T-helper 2 cell (primary cell): ENCODE measurements around the gene CENPP.
A peak's percentile ranks its signal among the peaks of the same experiment; 100 is the strongest.
"Not testable (repeated sequence)": the region's sequence is repeated elsewhere in the genome, so short reads cannot be mapped to it uniquely, and the experiment has no call there.

Experiments used
- DNase-seq, 5 experiments: peaks; one replicate each; pipeline versions ENCODE4 v3.0.0 to v3.0.0-alpha.2; 2012 to 2022

Gene CENPP

DNA sequence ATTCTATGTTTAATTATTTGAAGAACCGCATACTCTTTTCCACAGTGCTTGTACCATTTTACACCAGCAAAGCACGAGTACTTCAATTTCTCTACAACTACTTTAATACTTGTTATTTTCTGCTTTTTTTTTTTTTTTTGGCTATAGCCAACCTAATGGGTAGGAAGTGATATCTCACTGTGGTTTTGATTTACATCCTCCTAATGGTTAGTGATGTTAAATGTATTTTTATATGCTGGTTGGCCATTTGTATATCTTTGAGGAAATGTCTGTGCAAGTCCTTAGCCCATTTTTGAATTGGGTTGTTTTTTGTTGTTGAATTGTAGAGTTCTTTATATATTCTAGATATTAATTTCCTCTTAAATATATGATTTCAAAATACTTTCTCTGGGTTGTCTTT is 56.0 kb downstream of the CENPP start:
- DNase-seq, result no peak

DNA sequence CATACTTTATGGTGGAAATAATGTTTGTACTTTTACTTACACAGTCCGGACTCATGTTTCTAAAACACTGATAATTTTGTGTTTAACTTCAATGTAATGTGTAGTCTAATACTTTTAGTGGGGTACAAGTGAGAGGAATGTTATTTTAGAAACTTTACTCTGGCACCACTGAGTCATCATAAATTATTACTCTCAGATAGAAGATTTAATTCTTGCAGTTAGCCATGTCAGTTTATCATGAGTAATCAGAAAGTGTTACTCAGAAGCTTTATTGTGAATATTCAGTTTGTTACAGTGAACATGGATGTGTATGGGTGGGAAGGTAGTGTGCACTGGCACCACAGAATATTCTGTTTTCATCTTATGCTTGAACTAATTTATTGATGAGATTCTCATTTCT is 58.6 kb downstream of the CENPP start:
- no peak for DNase-seq

DNA sequence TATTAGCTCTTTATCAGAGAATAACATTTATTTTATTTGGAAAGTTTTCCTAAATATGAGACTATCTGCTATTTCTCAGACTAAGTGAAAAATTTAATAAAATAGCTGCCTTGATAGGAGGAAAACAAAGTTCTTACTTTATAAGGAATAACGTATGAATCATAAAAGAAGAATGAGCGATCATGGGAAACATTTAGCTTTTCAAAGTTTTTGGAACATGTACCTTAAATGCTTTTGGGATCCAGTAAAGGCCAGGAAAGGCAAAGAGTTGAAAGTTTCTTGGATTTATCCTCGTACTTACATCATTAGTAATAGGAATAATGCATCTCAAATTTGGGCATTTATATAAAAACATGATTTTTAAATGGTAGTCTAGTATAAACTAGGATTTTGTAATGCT is 59.2 kb downstream of the CENPP start:
- DNase-seq, result no peak

DNA sequence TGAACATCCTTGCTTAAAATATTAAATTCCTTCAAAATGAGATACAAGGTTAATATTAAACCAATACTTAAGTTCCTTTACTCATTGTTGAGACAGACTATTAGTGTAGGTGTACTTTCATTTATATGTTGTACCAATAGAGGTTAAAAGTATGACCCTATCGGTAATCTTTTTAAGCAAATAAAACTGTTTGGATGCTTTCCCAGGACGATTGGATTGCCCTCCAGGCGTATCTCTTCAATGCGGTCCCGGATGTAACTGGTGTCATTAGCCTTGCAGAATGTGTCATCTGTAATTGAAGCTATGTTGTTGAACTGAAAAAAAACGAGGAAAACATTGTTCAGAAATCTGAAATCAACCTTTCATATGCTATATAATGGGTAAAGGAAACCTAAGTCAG is 59.7 kb downstream of the CENPP start:
- no peak for DNase-seq

DNA sequence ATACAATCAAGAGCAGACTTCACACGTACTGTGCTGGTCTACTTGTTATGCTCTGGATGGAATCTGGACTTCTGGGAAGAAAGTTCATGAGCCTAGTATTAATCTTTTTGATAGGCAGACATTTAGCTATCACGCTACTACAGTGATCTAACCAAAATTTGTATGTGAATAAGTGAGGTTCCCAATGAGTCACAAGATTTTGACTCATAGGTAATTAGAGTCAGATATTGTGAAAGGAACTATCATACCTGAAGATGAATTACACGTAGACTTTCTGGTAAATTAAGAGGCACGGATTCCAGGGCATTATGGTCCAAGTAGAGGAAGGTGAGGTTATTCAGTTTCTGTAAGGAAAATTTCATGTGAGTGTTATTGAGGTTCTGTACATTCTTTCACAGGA is 60.2 kb downstream of the CENPP start:
- no peak for DNase-seq

DNA sequence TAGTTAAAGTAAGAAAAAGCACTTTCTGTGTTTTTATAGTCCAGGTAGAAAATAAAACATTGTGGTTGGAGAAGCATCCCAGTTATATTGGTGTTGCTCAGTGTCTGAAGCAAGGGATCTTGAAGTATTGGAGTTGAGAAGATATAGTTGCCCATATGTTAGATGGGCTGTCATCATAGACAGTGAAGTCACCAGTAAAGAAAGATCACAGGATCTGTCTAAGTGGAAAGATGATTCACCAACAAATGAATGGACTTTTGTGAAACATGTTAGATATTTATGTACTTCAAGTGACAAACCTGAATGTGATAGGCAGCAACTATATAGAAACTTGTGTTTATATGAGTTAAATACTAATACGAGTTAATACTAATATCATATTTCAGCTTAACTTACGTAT is 66.9 kb downstream of the CENPP start:
- DNase-seq, result no peak

DNA sequence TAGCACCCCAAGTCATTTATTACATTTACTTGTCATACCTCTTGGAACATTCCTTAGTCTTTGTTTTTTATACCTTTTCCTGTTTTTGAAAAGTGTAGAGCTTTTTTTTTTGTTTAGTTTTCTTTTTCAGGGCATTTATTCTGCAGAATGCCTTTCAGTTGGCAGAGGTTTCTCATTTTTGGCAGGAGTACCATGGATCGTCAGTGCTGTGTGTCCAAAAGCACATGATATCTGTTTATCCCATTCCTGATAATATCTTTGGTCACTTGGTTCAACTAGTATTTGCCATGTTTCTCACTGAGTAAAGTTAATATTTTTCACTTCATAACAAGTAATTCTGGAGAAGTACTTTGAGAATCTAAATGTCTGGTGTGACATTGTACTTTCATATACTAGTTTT is 67.9 kb downstream of the CENPP start:
- DNase-seq, result no peak

DNA sequence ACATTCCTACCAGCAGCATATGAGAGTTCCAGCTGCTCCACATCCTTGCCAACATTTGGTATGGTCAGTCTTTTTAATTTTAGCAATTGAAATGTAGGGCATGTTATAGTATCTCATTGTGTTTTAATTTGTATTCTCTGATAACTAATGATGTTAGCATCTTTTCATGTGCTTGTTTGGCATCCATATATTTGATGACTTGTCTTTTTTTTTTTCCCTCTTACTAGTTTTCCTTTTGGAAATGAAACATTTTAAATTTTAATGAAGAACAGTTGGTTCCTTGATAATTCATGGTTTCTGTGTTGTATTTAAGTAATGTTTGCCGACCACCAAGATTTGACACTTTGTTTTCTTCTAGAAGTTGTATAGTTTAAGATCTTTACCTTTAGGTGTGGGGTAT is 69.9 kb downstream of the CENPP start:
- DNase-seq, result no peak

DNA sequence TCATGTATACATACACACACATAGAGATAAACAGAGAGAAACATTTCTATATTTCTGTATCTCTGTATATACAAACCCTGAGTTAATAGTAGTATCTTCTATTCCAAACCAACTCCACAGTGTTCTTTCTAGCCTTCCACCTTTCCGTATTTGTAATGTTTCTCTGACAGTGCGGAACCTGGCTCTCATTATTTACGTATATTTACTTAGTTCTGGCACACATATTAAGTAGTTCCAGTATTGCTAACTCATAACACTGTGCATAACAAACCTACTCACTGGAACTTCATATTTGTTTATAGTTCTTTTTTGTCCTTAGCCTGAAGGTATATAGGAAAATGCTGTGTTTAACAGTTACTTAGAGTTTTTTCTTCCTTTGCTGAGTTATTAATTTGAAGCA is 72.1 kb downstream of the CENPP start:
- no peak for DNase-seq

DNA sequence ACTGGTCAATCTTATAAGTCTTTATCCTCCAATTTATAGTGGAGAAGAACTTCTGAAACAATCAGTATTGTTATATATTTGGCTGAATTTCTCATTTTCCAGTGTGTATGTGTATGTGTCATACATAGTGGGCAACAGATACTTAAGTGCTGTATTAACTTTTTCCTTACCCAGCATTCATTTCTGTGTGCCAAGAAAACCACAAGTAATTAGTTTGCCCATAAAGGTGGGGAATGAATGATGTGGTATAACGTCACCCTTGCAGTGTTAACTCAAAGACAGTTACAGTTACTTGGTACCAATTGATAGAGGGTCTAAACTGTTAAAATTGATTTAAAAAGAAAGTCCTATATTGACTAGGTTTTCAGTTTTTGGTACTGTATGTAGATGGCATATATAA is 76.6 kb downstream of the CENPP start:
- no peak for DNase-seq

DNA sequence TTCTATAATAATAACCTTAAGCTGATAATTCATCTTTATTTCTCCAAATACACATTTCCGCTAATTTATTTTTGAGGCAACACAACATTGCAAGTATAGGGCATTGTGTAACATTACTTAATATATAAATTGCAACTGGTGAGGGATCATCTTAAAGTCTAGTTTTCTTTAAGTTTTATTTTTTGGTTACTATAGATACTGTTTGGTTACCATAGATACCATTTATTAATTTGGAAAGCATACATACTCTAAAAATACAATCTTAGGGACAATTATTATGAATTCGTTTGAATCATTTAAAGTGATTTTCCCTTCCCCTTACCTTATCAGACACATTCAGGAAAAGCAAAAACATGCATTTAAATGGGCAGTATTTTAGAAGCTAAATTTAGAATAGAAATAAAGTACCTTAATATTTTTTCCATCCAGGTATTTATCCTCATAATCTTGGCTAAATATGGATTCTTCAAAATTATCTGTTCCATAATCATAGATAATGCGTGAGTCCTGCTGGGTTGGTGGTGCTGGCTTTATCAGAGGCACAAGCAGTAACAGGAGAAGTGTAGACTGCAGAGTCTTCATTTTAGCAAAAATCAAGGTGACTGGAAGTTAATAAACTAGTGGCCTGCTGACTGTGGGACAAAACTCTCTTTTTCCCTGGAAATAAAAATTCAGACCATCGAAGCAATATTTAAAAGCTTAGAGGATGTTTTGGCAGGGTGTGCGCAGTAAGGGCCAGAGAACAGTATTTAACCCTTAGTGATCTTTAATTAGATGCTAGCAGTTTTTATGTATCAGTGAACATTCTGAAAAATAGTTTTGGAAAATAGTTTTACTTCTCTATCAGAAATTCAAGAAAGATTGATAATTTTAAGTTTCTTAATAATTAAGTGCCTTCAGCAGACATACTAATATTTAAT is 77.3 kb downstream of the CENPP start:
- DNase-seq, result no peak

DNA sequence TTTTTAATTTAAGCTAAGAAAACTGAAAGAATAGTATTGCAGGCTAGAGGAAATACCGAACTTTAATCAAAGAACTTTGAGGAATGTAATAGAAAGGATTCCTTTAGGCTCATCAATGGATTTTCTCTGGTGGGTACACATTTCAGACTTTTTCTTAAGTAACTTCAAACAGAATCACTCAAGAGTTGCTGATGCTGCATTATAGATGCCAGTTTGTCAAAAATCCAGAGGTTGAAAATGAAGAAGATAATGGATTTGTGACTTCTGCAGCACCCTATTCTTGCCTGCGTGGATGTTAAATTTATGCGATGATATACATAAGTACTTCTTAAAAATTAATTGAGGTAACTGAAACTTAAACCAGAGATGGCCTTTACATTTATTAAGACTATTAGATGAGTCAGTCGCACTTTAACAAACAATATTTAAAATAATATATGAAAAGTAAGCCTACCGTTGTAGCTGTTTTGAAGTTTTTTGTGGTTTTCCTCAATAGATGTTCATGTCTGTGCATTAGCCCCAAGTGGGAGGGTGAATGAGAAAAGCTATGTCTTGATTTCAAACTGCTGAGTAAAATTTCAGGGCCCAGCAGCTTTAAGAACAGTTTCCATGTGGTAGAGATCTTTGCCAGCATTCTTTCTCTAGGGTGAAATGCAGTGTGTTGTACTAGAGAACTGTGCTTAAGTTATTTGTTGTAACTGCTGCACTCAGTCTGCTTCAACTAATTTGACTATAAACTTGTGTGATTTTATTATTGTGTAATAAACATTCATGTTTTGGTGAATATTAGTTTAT is 78.5 kb downstream of the CENPP start, which contains the start of gene OGN:
Gene OGN, minus strand, starts transcription at position 537 of the 795 bp plus-strand sequence. CDS start 1,171 bp downstream, outside the sequence.
- DNase-seq, result peak in 1 of 5 experiments; percentile 10

DNA sequence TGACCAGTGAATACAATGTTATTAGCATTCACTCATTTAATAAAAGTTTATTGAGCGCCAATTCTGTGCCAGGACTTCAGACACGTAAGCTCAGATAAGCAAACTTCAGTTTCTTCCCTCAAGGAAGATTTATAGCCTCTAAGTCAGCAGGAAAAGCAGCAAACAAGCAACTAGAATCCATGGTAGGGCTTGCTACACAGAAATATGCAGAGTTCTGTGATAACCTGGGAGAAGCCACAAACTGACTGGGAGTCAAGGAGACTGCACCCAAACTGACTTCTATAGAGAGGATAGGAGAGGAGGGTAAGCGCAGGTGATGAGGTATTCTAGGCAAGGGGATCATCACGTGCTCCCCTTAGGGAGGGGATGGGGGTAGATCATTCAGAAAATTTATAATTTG is 80.1 kb downstream of the CENPP start:
- no peak for DNase-seq

DNA sequence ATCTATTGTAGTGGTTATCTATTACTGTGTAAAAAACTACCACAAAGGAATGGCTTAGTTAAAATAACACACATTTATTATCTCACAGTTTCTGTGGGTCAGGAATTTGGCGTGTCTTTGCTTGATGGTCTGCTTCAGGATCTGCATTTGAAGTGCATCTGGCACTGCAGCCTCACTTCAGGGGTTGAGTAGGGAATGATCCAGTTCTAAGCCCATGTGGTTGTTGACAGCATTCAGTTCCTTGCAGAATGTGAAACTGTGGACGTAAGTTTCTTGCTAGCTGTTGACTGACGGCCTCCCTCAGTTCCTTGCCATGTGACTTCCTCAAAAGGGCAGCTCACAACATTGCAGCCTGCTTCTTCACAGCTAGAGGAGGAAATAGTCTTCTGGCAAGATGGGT is 80.7 kb downstream of the CENPP start:
- peak in 3 of 5 experiments; percentile 2 to 81 (median 9) for DNase-seq

DNA sequence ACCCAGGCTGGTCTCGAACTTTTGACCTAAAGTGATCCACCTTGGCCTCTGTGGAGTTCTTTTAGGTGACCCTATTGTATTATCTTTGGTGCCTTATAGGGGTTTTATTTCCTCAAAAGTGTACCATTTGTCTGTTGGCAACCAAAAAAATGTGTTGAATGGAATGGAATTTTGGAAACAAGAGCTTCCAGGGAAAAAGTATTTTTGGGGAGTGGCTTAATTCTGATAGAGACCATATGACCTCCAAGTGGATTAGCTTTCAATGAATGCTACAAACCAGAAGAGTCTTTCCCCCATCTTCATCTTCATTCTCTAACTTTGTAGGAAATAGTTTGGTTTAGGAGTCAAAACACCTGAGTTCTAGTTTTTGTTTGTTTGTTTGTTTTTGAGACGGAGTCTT is 82.1 kb downstream of the CENPP start:
- no peak for DNase-seq

DNA sequence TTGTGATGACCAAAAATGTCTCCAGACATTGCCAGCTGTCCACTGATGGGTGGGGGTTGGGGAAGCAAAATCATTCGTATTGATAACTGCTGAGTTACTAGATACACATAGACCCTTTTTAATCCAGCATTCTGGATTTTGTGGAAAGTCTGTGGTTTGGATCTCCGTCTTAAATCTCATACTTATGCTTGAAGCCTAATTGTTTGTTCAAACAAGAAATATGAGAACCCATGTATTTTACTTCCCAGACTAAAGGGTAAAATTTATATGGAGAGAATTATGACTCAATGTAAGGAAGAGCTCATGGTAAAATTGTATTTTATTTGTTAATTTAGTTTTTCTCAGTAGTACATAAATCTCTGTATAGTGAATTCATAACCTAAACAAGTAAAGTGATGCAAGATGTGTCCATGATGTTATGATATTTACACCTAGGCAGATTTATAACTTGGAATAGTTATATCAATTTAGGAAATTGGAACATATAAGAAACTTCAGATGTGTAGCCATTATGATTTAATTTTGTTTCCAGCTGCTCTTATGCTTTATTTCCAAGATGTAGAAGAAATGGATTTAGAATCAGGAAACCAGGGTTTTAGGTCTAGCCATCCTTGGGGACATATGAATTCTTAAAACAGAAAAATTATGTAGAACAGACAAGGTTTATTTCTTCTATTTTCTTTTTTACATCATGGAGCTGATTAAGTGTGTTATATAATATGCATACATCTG is 83.2 kb downstream of the CENPP start:
- no peak for DNase-seq

DNA sequence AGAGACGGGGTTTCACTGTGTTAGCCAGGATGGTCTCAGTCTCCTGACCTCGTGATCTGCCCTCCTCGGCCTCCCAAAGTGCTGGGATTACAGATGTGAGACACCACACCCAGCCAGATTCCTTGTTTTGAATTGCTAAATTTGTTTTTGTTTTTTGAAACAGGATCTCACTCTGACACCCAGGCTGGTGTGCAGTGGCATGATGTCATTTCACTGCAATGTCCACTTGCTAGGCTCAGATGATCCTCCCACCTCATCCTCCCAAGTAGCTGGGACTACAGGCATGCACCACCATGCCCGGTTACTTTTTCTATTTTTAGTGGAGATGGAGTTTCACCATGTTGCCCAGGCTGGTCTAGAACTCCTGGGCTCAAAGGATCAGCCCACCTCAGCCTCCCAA is 85.4 kb downstream of the CENPP start:
- not testable (repeated sequence) for DNase-seq

DNA sequence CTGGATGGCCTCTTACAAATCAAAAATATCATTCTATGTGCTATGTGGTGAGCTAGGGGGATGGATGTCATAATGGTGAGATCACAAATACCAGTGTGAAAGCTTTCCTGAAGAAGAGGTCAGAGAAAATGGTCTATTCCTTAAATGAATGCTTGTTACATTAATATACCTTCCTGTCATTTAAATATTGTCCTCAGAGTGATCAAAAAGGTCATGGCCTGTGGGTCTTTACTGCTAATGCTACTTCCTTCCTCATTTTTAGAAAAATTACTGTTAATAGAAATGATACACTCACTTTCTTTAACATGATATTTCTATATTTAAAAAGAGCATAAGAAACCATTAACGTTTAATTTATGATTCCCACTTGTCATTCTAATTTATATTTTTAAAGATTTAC is 88.8 kb downstream of the CENPP start:
- DNase-seq, result no peak

DNA sequence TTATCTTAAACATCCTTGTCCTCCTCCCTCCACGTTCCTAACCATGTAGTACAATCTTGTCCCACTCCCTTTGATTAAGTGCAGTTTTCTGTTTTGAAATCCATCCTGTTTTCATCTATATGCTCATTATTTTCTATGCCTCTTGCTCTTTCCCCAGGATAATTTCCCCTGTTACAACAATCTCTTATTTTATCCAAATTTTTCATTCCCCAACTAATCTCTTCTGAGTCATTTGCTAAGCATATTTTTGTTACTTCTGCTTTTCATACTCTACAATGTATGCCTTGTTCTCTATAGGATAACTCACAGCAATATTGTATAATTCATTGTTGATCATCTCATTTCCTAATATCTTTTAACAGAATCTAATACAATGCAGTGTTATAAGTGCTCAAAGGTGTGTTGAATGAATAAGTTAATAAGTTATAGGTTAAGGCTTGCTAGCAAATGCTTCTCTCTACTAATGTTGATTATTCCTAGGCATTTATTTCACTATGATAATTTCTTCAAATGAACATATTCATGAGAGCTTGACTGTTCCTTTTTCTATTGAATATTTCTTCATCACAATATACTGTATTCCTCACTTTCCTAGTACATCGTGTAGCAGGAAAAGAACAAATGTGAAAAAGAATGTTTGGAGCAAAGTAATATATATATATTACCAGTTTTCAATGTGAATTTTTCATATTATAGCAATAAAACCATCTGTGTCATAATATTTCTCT is 97.0 kb downstream of the CENPP start:
- DNase-seq, result no peak

DNA sequence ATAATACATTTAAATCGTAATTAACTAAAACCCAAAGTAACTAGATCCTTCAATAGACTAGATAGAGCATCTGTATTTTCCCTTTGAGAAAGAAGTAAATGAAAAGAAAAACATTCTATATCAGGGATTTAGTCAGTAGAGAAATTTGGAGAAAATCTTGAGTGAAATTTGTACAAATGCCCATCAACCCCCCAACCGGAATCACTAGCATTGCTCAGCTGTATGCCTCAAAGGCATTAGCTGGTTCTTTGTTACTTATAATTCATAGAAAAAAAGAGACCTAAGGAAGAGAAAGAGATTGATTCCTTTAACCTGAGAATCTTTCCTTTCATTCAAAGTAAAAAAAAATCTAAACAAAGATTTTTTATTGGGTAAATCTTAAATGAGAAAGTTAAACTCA is 97.9 kb downstream of the CENPP start:
- DNase-seq, result no peak

DNA sequence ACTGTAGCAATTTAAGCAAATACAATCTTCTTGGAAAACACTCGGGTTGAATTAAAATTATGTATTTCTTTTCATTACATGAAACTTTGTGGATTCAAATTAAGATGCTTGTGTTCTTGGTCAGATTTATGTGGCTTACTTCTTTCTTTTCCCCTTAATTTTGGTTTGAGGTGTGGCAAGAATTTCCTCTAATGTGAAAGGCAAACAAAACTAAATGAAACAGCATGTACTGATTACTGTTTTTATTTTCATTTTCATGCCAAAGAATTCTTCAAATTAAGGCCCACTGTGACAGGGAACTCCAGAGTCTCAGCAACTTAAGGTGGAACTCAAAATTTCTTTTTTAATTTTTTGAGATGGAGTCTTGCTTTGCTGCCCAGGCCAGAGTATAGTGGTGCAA is 98.6 kb downstream of the CENPP start, which contains the start of gene OMD:
Gene OMD, minus strand, starts transcription at position 132 of the 400 bp plus-strand sequence. CDS start 6,913 bp downstream, outside the sequence.
- no peak for DNase-seq

DNA sequence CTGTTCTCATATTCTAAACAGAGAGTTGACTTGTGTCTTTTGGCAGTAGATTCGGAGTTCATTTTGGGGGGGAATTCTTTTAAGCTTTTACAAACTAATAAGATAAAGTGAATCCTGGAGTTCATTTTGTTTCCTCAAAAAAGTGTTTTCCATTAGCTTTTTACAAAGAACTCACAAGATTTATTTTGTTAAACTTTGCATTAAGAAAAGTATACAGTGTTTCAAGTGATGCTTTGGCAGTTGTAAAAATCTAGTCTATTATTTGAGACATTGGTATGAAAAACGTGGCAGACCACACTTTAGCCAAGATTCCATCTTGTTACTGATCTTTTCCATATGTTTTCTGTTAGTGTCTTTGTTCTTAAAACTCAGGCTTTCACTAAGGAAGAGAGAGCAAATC is 99.7 kb downstream of the CENPP start:
- DNase-seq, result no peak
